ENCODE measurements around the gene ELP6.
"Not testable (repeated sequence)": the region's sequence is repeated elsewhere in the genome, so short reads cannot be mapped to it uniquely, and the experiment has no call there.

The ELP6 gene

GRCh38 chr3:47459534-47460085, 53.9 kb downstream of the ELP6 start:
- not testable (repeated sequence) for H3K36me3 ChIP-seq (ENCODE audit: control insufficient read depth, insufficient read depth, low read length); H3K4me1 ChIP-seq (ENCODE audit: control insufficient read depth, insufficient read depth, low read length); H3K27ac ChIP-seq (ENCODE audit: low read depth, low read length); H3K4me3 ChIP-seq (ENCODE audit: low read depth, low read length); H3K27me3 ChIP-seq (ENCODE audit: control insufficient read depth, insufficient read depth, low read length); H3K9me3 ChIP-seq (ENCODE audit: control insufficient read depth, insufficient read depth, low read depth, low read length); H3K9ac ChIP-seq (ENCODE audit: low read length)

GRCh38 chr3:47456984-47457383, 56.5 kb downstream of the ELP6 start:
- H3K4me3 ChIP-seq (ENCODE audit: low read depth, low read length): no peak overlapping the region
- no peaks in the 10 kb centered on the region for H3K27me3 ChIP-seq (ENCODE audit: control insufficient read depth, insufficient read depth, low read length)
- H3K9me3 ChIP-seq (ENCODE audit: control insufficient read depth, insufficient read depth, low read depth, low read length): peaks cover 7% of the 10 kb centered on the region; the same call in 1 of the 2 replicates
- no peak overlapping the region for H3K27ac ChIP-seq (ENCODE audit: low read depth, low read length)
- no peaks in the 10 kb centered on the region for H3K4me1 ChIP-seq (ENCODE audit: control insufficient read depth, insufficient read depth, low read length)
- H3K36me3 ChIP-seq (ENCODE audit: control insufficient read depth, insufficient read depth, low read length): no peaks in the 10 kb centered on the region
- H3K9ac ChIP-seq (ENCODE audit: low read length): no peak overlapping the region

- no peak overlapping the region for H3K4me3 ChIP-seq (ENCODE audit: low read depth, low read length)
- no peaks in the 10 kb centered on the region for H3K27me3 ChIP-seq (ENCODE audit: control insufficient read depth, insufficient read depth, low read length)
- no peak overlapping the region for H3K9ac ChIP-seq (ENCODE audit: low read length)
- H3K36me3 ChIP-seq (ENCODE audit: control insufficient read depth, insufficient read depth, low read length): no peaks in the 10 kb centered on the region
- H3K27ac ChIP-seq (ENCODE audit: low read depth, low read length): no peak overlapping the region
- H3K9me3 ChIP-seq (ENCODE audit: control insufficient read depth, insufficient read depth, low read depth, low read length): peaks cover 5% of the 10 kb centered on the region; the same call in 1 of the 2 replicates
- H3K4me1 ChIP-seq (ENCODE audit: control insufficient read depth, insufficient read depth, low read length): no peaks in the 10 kb centered on the region
Measured at GRCh38 chr3:47455806-47456452, 57.6 kb downstream of the ELP6 start.

- Histone ChIP-seq H3K36me3 (ENCODE audit: control insufficient read depth, insufficient read depth, low read length) (no peaks in the 10 kb centered on the region), H3K27ac (ENCODE audit: low read depth, low read length) (no peak overlapping the region), H3K9me3 (ENCODE audit: control insufficient read depth, insufficient read depth, low read depth, low read length) (no peaks in the 10 kb centered on the region)
Measured at GRCh38 chr3:47452453-47453215, 60.9 kb downstream of the ELP6 start.

More at GRCh38 chr3:47452453-47453215, 60.9 kb downstream of the ELP6 start:
- Histone ChIP-seq H3K27me3 (ENCODE audit: control insufficient read depth, insufficient read depth, low read length) (no peaks in the 10 kb centered on the region), H3K4me3 (ENCODE audit: low read depth, low read length) (no peak overlapping the region), H3K4me1 (ENCODE audit: control insufficient read depth, insufficient read depth, low read length) (no peaks in the 10 kb centered on the region), H3K9ac (ENCODE audit: low read length) (no peak overlapping the region)

Data from HUES6 (cell line).